Peyer's patch (tissue), 4 donors: ENCODE measurements around the gene NONO.
"Not testable (repeated sequence)": the region's sequence is repeated elsewhere in the genome, so short reads cannot be mapped to it uniquely, and the experiment has no call there.

Source experiments
- POLR2A ChIP-seq, 2 donors: fragments of 450-650 bp; IDR thresholded peaks; one replicate each; pipeline ENCODE4 v1.5.1; 2017; ENCODE audit warnings: antibody characterized with exemption in 2 of 2, mild to moderate bottlenecking in 2 of 2, moderate library complexity in 2 of 2
- TF ChIP-seq, protein P1 (sequence below), 6 experiments: fragments of 450-650 bp in 4 of 6; fragments of 200-600 bp in 2 of 6; sonication (generic) in 1 of 6; IDR thresholded peaks; one replicate each; pipeline ENCODE4 v1.5.1; 2017 to 2019; ENCODE audit warnings: antibody characterized with exemption in 6 of 6, mild to moderate bottlenecking in 3 of 6, moderate library complexity in 1 of 6

DNA sequence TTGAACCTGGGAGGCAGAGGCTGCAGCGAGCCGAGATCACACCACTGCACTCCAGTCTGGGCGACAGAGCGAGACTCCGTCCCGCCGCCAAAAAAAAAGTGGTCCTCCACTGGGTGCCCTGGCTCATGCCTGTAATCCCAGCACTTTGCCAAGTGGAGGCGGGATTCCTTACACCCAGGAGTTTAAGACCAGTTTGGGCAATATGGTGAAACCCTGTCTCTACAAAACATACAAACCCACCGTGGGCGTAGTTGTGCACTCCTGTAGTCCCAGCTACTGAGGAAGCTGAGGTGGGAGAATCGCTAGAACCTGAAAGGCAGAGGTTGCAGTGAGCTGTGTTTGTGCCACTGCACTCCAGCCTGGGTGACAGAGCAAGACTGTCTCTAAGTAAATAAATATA lies 2.1 kb upstream of the NONO start:
- TF ChIP-seq, protein P1, sequence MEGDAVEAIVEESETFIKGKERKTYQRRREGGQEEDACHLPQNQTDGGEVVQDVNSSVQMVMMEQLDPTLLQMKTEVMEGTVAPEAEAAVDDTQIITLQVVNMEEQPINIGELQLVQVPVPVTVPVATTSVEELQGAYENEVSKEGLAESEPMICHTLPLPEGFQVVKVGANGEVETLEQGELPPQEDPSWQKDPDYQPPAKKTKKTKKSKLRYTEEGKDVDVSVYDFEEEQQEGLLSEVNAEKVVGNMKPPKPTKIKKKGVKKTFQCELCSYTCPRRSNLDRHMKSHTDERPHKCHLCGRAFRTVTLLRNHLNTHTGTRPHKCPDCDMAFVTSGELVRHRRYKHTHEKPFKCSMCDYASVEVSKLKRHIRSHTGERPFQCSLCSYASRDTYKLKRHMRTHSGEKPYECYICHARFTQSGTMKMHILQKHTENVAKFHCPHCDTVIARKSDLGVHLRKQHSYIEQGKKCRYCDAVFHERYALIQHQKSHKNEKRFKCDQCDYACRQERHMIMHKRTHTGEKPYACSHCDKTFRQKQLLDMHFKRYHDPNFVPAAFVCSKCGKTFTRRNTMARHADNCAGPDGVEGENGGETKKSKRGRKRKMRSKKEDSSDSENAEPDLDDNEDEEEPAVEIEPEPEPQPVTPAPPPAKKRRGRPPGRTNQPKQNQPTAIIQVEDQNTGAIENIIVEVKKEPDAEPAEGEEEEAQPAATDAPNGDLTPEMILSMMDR (IDR thresholded peaks at IDR 0.05) = not testable (repeated sequence)
- TF ChIP-seq POLR2A (IDR thresholded peaks at IDR 0.05) = not testable (repeated sequence)
